ENCODE measurements around the gene EPB41L1.

DNA sequence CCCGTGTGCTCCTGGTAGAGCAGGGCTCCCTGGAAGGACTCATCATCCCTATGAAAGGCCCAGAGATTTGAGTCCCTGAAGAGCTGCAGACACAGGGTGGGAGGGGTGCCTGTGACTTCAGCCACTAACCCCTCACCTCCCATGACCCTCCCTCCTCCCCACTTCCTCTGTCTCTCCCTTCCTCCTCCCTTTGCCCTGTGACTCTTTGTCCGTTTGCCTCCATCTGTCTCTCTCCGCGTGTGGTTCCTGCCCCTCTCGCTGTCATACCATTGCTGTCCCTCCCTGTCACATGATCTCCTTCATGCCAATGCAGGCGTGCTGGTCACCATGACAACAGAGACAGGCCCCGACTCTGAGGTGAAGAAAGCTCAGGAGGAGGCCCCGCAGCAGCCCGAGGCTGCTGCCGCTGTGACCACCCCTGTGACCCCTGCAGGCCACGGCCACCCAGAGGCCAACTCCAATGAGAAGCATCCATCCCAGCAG lies 19.0 kb downstream of the EPB41L1 start:
- TF ChIP-seq POLR2AphosphoS5 (IDR thresholded peaks at IDR 0.05; ENCODE audit: low read depth, low read length) (no peak), TAF1 (IDR thresholded peaks at IDR 0.05; ENCODE audit: borderline replicate concordance, insufficient read depth, low read length) (no peak), FOXP2 (optimal IDR thresholded peaks at IDR 0.05; ENCODE audit: borderline replicate concordance, extremely low read depth, extremely low read length, insufficient read depth) (no peak)
- TF ChIP-seq, protein P1, sequence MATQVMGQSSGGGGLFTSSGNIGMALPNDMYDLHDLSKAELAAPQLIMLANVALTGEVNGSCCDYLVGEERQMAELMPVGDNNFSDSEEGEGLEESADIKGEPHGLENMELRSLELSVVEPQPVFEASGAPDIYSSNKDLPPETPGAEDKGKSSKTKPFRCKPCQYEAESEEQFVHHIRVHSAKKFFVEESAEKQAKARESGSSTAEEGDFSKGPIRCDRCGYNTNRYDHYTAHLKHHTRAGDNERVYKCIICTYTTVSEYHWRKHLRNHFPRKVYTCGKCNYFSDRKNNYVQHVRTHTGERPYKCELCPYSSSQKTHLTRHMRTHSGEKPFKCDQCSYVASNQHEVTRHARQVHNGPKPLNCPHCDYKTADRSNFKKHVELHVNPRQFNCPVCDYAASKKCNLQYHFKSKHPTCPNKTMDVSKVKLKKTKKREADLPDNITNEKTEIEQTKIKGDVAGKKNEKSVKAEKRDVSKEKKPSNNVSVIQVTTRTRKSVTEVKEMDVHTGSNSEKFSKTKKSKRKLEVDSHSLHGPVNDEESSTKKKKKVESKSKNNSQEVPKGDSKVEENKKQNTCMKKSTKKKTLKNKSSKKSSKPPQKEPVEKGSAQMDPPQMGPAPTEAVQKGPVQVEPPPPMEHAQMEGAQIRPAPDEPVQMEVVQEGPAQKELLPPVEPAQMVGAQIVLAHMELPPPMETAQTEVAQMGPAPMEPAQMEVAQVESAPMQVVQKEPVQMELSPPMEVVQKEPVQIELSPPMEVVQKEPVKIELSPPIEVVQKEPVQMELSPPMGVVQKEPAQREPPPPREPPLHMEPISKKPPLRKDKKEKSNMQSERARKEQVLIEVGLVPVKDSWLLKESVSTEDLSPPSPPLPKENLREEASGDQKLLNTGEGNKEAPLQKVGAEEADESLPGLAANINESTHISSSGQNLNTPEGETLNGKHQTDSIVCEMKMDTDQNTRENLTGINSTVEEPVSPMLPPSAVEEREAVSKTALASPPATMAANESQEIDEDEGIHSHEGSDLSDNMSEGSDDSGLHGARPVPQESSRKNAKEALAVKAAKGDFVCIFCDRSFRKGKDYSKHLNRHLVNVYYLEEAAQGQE (IDR thresholded peaks at IDR 0.05; ENCODE audit: insufficient read depth in 1 of 2, low read depth in 2 of 2, low read length in 2 of 2), result no peak

Data from PFSK-1 (cell line).